ENCODE results near the gene IER3IP1.

The IER3IP1 gene

Small RNAs within 50 kb of the gene (small RNA-seq; reads per million reads assigned to genes)
- gene AC012254.4: 0 reads per million in 2 experiments

Data from SK-N-DZ (cell line).